ENCODE data around the gene DENND5A. TPM values are rescaled to one million over a fixed set of nuclear protein-coding genes. Genes with fewer than 3 reads are reported as not detected.

DENND5A gene
- total RNA-seq, 2 experiments from 2014 or later: 4.0 to 10.5 TPM

- intact Hi-C loops (cut with micrococcal nuclease; ENCODE audit: unreplicated experiment): no loop called here
- Histone ChIP-seq H3K4me1 (ENCODE audit: insufficient read depth, low read length, poor library complexity, severe bottlenecking) (peaks cover 9% of the 10 kb centered on the region), H2AFZ (ENCODE audit: low read length) (no peak overlapping the region), H3K27ac (ENCODE audit: low read depth, low read length, poor library complexity, severe bottlenecking) (no peak overlapping the region), H3K4me2 (ENCODE audit: low read length) (no peak overlapping the region), H3K79me2 (ENCODE audit: insufficient read depth, low read depth, low read length) (no peaks in the 10 kb centered on the region), H4K20me1 (ENCODE audit: insufficient read depth, low read length) (no peaks in the 10 kb centered on the region), H3K9me3 (ENCODE audit: low read length) (no peaks in the 10 kb centered on the region), H3K4me3 (ENCODE audit: low read depth, low read length, poor library complexity, severe bottlenecking) (no peak overlapping the region), H3K9me2 (ENCODE audit: insufficient read depth, low read length) (no peaks in the 10 kb centered on the region), H3K36me3 (ENCODE audit: insufficient read depth, low read length) (no peaks in the 10 kb centered on the region)
- TF ChIP-seq CTCF (conservative IDR thresholded peaks at IDR 0.05; ENCODE audit: low read length) (no peak), EZH2phosphoT487 (IDR thresholded peaks at IDR 0.05; ENCODE audit: borderline replicate concordance, low read depth, low read length) (no peak)
- no TSS peak for BruUV-seq (replicated peaks)
- ChIA-PET POLR2A (interaction anchor here (0.6 to 1.2 kb wide), 3 partner anchors 15 to 436 kb away, joined by 3 to 4 read pairs (median 3); no protein-coding TSS in a partner anchor), CTCF (ENCODE audit: unreplicated experiment) (no interaction called here)
- DNase-seq (ENCODE audit: low spot score): no peak
Measured at GRCh38 chr11:9266132-9266736, 1.1 kb upstream of the DENND5A start.

GRCh38 chr11:9264316-9265210, 587 bp downstream of the DENND5A start:
- intact Hi-C loops (cut with micrococcal nuclease; ENCODE audit: unreplicated experiment): loop anchor here (5.0 kb wide), 2 partner anchors 57 to 97 kb away; no protein-coding TSS in a partner anchor
- H3K79me2 ChIP-seq (ENCODE audit: insufficient read depth, low read depth, low read length): no peaks in the 10 kb centered on the region

More at GRCh38 chr11:9264316-9265210, 587 bp downstream of the DENND5A start:
- no peaks in the 10 kb centered on the region for H3K36me3 ChIP-seq (ENCODE audit: insufficient read depth, low read length)
- H3K27ac ChIP-seq (ENCODE audit: low read depth, low read length, poor library complexity, severe bottlenecking): no peak overlapping the region
- ChIA-PET POLR2A (no interaction called here), CTCF (ENCODE audit: unreplicated experiment) (no interaction called here)
- H3K4me2 ChIP-seq (ENCODE audit: low read length): peak overlapping the region; percentile 61
- H2AFZ ChIP-seq (ENCODE audit: low read length): peak overlapping the region; percentile 35; the same call in 1 of the 2 replicates
- DNase-seq (ENCODE audit: low spot score): no peak
- peak overlapping the region; percentile 66 for H3K4me3 ChIP-seq (ENCODE audit: low read depth, low read length, poor library complexity, severe bottlenecking)
- no peaks in the 10 kb centered on the region for H3K9me2 ChIP-seq (ENCODE audit: insufficient read depth, low read length)
- TF ChIP-seq CTCF (conservative IDR thresholded peaks at IDR 0.05; ENCODE audit: low read length) (no peak), EZH2phosphoT487 (IDR thresholded peaks at IDR 0.05; ENCODE audit: borderline replicate concordance, low read depth, low read length) (0 out of 2 replicates have a peak, but pooled peaks have one; percentile 36)
- no peaks in the 10 kb centered on the region for H4K20me1 ChIP-seq (ENCODE audit: insufficient read depth, low read length)
- BruUV-seq (replicated peaks): no TSS peak
- no peaks in the 10 kb centered on the region for H3K9me3 ChIP-seq (ENCODE audit: low read length)
- H3K4me1 ChIP-seq (ENCODE audit: insufficient read depth, low read length, poor library complexity, severe bottlenecking): peaks cover 25% of the 10 kb centered on the region
